NOMO-1 treated with DMSO at 0.1 percent for 48 hours (cell line): ENCODE results near the gene FOXP2.
"Not testable (repeated sequence)": the region's sequence is repeated elsewhere in the genome, so short reads cannot be mapped to it uniquely, and the experiment has no call there.

Experiments used
- DNase-seq: peaks from one replicate; lab custom pipeline; 2025; ENCODE audit not compliant: unreplicated experiment; lab: John Stamatoyannopoulos, UW

FOXP2 gene

GRCh38 chr7:114574384-114574783, 159.8 kb downstream of the FOXP2 start:
- no peak for DNase-seq

- no peak for DNase-seq
Observed at GRCh38 chr7:114575098-114575497, 160.5 kb downstream of the FOXP2 start.

- not testable (repeated sequence) for DNase-seq
Observed at GRCh38 chr7:114580963-114581362, 166.3 kb downstream of the FOXP2 start.

GRCh38 chr7:114588506-114588905, 173.9 kb downstream of the FOXP2 start:
- no peak for DNase-seq

- DNase-seq, result no peak
Observed at GRCh38 chr7:114589436-114589835, 174.8 kb downstream of the FOXP2 start.

- DNase-seq, result no peak
Observed at GRCh38 chr7:114590298-114590697, 175.7 kb downstream of the FOXP2 start.

GRCh38 chr7:114598946-114599345, 184.3 kb downstream of the FOXP2 start:
- no peak for DNase-seq

GRCh38 chr7:114606100-114606499, 191.5 kb downstream of the FOXP2 start:
- no peak for DNase-seq

GRCh38 chr7:114608822-114609221, 194.2 kb downstream of the FOXP2 start:
- DNase-seq, result not testable (repeated sequence)

- no peak for DNase-seq
Observed at GRCh38 chr7:114620208-114620607, 205.6 kb downstream of the FOXP2 start.

- no peak for DNase-seq
Observed at GRCh38 chr7:114622221-114622620, 207.6 kb downstream of the FOXP2 start.

GRCh38 chr7:114623146-114623545, 208.5 kb downstream of the FOXP2 start:
- no peak for DNase-seq

GRCh38 chr7:114627231-114627630, 212.6 kb downstream of the FOXP2 start:
- no peak for DNase-seq

GRCh38 chr7:114628362-114628761, 213.7 kb downstream of the FOXP2 start:
- DNase-seq, result no peak

- no peak for DNase-seq
Observed at GRCh38 chr7:114629762-114630161, 215.1 kb downstream of the FOXP2 start.

- no peak for DNase-seq
Observed at GRCh38 chr7:114630201-114630990, 215.8 kb downstream of the FOXP2 start.

- no peak for DNase-seq
Observed at GRCh38 chr7:114631249-114631822, 216.7 kb downstream of the FOXP2 start.

- no peak for DNase-seq
Observed at GRCh38 chr7:114639451-114639850, 224.8 kb downstream of the FOXP2 start.

- DNase-seq, result no peak
Observed at GRCh38 chr7:114644455-114644854, 229.8 kb downstream of the FOXP2 start.

GRCh38 chr7:114645451-114645850, 230.8 kb downstream of the FOXP2 start:
- no peak for DNase-seq

- DNase-seq, result no peak
Observed at GRCh38 chr7:114647518-114647917, 232.9 kb downstream of the FOXP2 start.

- no peak for DNase-seq
Observed at GRCh38 chr7:114648117-114648516, 233.5 kb downstream of the FOXP2 start.

GRCh38 chr7:114648680-114649079, 234.1 kb downstream of the FOXP2 start:
- no peak for DNase-seq
